Measurements from ENCODE around the gene DACH1. TPM values are rescaled to one million over a fixed set of nuclear protein-coding genes. Genes with fewer than 3 reads are reported as not detected.

Gene DACH1
- total and polyA plus RNA-seq, 4 donors: 1.4 to 42.3 (median 3.7) TPM

DNA sequence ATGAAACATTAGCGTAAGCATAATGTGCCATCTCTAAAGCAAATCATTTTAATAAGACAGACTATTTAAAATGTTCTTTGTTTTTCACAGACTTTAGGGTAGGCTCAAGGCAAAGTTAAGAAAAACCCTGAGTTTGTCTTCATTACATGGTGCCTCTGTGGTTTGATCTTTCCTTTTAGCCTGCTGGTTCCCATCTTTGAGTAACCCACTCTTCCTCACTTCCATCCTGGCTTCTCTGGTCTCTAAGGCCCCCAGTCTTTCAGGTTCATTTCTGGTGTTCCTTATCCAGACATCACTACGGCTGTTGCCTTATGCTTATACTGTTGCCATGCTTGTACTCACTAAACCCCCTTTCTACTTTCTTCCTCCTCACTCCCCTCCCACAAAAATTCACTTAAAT is 38.4 kb downstream of the DACH1 start:
- no peak for ATAC-seq (ENCODE audit: insufficient read depth, low FRiP score)
- WGBS, 2 donors: 64 to 79% methylated on average over 2 of the region's 2 CpGs
- H3K9me3 ChIP-seq (ENCODE audit: control insufficient read depth in 4 of 4, insufficient read depth in 3 of 4, low read length in 3 of 4): no peaks in the 10 kb centered on the region
- no peaks in the 10 kb centered on the region for H3K36me3 ChIP-seq (ENCODE audit: control insufficient read depth in 4 of 4, insufficient read depth in 4 of 4, low read length in 4 of 4)
- H3K9ac ChIP-seq (ENCODE audit: insufficient read depth in 1 of 2, low read length in 2 of 2): no peak overlapping the region
- H3K4me1 ChIP-seq (ENCODE audit: control insufficient read depth in 5 of 5, insufficient read depth in 5 of 5, low read length in 5 of 5): no peaks in the 10 kb centered on the region
- H3K4me3 ChIP-seq: no peak overlapping the region
- H3K27ac ChIP-seq (ENCODE audit: low read depth in 1 of 2, low read length in 1 of 2): no peak overlapping the region
- TF ChIP-seq CTCF (IDR thresholded peaks at IDR 0.05; ENCODE audit: control extremely low read depth, extremely low read depth): no peak
- DNase-seq: no peak
- no peaks in the 10 kb centered on the region for H3K27me3 ChIP-seq (ENCODE audit: control insufficient read depth in 3 of 3, insufficient read depth in 3 of 3, low read length in 2 of 3)

- Histone ChIP-seq H3K4me1 (ENCODE audit: control insufficient read depth in 5 of 5, insufficient read depth in 5 of 5, low read length in 5 of 5) (no peaks in the 10 kb centered on the region), H3K4me3 (no peak overlapping the region), H3K27ac (ENCODE audit: low read depth in 1 of 2, low read length in 1 of 2) (no peak overlapping the region), H3K9me3 (ENCODE audit: control insufficient read depth in 4 of 4, insufficient read depth in 3 of 4, low read length in 3 of 4) (no peaks in the 10 kb centered on the region), H3K27me3 (ENCODE audit: control insufficient read depth in 3 of 3, insufficient read depth in 3 of 3, low read length in 2 of 3) (no peaks in the 10 kb centered on the region), H3K9ac (ENCODE audit: insufficient read depth in 1 of 2, low read length in 2 of 2) (no peak overlapping the region), H3K36me3 (ENCODE audit: control insufficient read depth in 4 of 4, insufficient read depth in 4 of 4, low read length in 4 of 4) (no peaks in the 10 kb centered on the region)
- DNase-seq (no peak), ATAC-seq (ENCODE audit: insufficient read depth, low FRiP score) (no peak)
- 24 to 40% methylated on average over 6 of the region's 6 CpGs for WGBS, 2 donors
- TF ChIP-seq CTCF (IDR thresholded peaks at IDR 0.05; ENCODE audit: control extremely low read depth, extremely low read depth): no peak
Measured at GRCh38 chr13:71828117-71828516, 38.9 kb downstream of the DACH1 start.

GRCh38 chr13:71827241-71827640 is 39.8 kb downstream of the DACH1 start:
- WGBS, 2 donors: 81 to 86% methylated on average over 8 of the region's 8 CpGs
- ATAC-seq (ENCODE audit: insufficient read depth, low FRiP score) (no peak), DNase-seq (no peak)
- H3K9me3 ChIP-seq (ENCODE audit: control insufficient read depth in 4 of 4, insufficient read depth in 3 of 4, low read length in 3 of 4): no peaks in the 10 kb centered on the region
- H3K4me3 ChIP-seq: no peak overlapping the region
- TF ChIP-seq CTCF (IDR thresholded peaks at IDR 0.05; ENCODE audit: control extremely low read depth, extremely low read depth): no peak
- no peaks in the 10 kb centered on the region for H3K27me3 ChIP-seq (ENCODE audit: control insufficient read depth in 3 of 3, insufficient read depth in 3 of 3, low read length in 2 of 3)
- no peaks in the 10 kb centered on the region for H3K4me1 ChIP-seq (ENCODE audit: control insufficient read depth in 5 of 5, insufficient read depth in 5 of 5, low read length in 5 of 5)
- H3K36me3 ChIP-seq (ENCODE audit: control insufficient read depth in 4 of 4, insufficient read depth in 4 of 4, low read length in 4 of 4): no peaks in the 10 kb centered on the region
- H3K9ac ChIP-seq (ENCODE audit: insufficient read depth in 1 of 2, low read length in 2 of 2): no peak overlapping the region
- no peak overlapping the region for H3K27ac ChIP-seq (ENCODE audit: low read depth in 1 of 2, low read length in 1 of 2)

GRCh38 chr13:71820699-71821098 is 46.3 kb downstream of the DACH1 start:
- peaks cover 0 to 5% (median 0%) of the 10 kb centered on the region in 5 donors for H3K4me1 ChIP-seq (ENCODE audit: control insufficient read depth in 5 of 5, insufficient read depth in 5 of 5, low read length in 5 of 5)
- H3K4me3 ChIP-seq: no peak overlapping the region
- no peak overlapping the region for H3K27ac ChIP-seq (ENCODE audit: low read depth in 1 of 2, low read length in 1 of 2)
- H3K36me3 ChIP-seq (ENCODE audit: control insufficient read depth in 4 of 4, insufficient read depth in 4 of 4, low read length in 4 of 4): peaks cover 0 to 2% (median 0%) of the 10 kb centered on the region in 4 donors
- TF ChIP-seq CTCF (IDR thresholded peaks at IDR 0.05; ENCODE audit: control extremely low read depth, extremely low read depth): no peak
- WGBS, 2 donors: 59 to 75% methylated on average over 3 of the region's 3 CpGs
- no peaks in the 10 kb centered on the region for H3K27me3 ChIP-seq (ENCODE audit: control insufficient read depth in 3 of 3, insufficient read depth in 3 of 3, low read length in 2 of 3)
- no peak overlapping the region for H3K9ac ChIP-seq (ENCODE audit: insufficient read depth in 1 of 2, low read length in 2 of 2)
- no peaks in the 10 kb centered on the region for H3K9me3 ChIP-seq (ENCODE audit: control insufficient read depth in 4 of 4, insufficient read depth in 3 of 4, low read length in 3 of 4)
- ATAC-seq (ENCODE audit: insufficient read depth, low FRiP score) (no peak), DNase-seq (no peak)
